GM12873 (cell line): ENCODE data around the gene RBMS3.

Experiments used
- CTCF ChIP-seq: IDR thresholded peaks from 2 replicates; pipeline ENCODE4 v1.5.1; 2012; ENCODE audit warnings: low read depth, mild to moderate bottlenecking, moderate library complexity, low read length, control low read depth; ENCODE audit not compliant: insufficient read depth; ENCODE audit errors: missing control alignments

The RBMS3 gene

GRCh38 chr3:29611252-29611651, 330.4 kb downstream of the RBMS3 start:
- TF ChIP-seq CTCF, result no peak

GRCh38 chr3:29612536-29612935, 331.7 kb downstream of the RBMS3 start:
- TF ChIP-seq CTCF, result no peak

GRCh38 chr3:29614954-29615353, 334.1 kb downstream of the RBMS3 start:
- no peak for TF ChIP-seq CTCF

- TF ChIP-seq CTCF, result no peak
These were observed 337.8 kb downstream of the RBMS3 start for GRCh38 chr3:29618395-29619282.

- no peak for TF ChIP-seq CTCF
These were observed 338.8 kb downstream of the RBMS3 start for GRCh38 chr3:29619676-29620075.

- no peak for TF ChIP-seq CTCF
These were observed 346.6 kb downstream of the RBMS3 start for GRCh38 chr3:29627136-29628117.

GRCh38 chr3:29628795-29629194, 347.9 kb downstream of the RBMS3 start:
- no peak for TF ChIP-seq CTCF
